IMR-90 (cell line): ENCODE data around the gene TMEM229A. TPM values are rescaled to one million over a fixed set of nuclear protein-coding genes. Genes with fewer than 3 reads are reported as not detected.

Source experiments
- ATAC-seq: fragments of 200-7000 bp; cut with Tn5 transposase; 2 replicates; pipeline ENCODE4 v1.9.1; 2020; ENCODE audit warnings: low read depth, mild to moderate bottlenecking, moderate library complexity
- BruUV-seq: library from RNA; stranded (reverse); fragments of 400-500 nt; replicated peaks from 2 replicates; lab custom pipeline; 2021; lab: Mats Ljungman, UMichigan
- CTCF ChIA-PET: fragments of 300-600 bp; formaldehyde crosslinking; extraction: SDS; loops from one replicate; lab custom pipeline; 2021; ENCODE audit warnings: antibody characterized with exemption; lab: Yijun Ruan, JAX
- POLR2A ChIA-PET: fragments of 300-600 bp; sonication (Branson Sonifier 250); formaldehyde crosslinking; loops from one replicate; lab custom pipeline; 2022; ENCODE audit warnings: antibody characterized with exemption; ENCODE audit not compliant: unreplicated experiment; lab: Charles Lee
- DNase-seq: peaks from one replicate; pipeline ENCODE4 v3.0.0; 2013
- H2AFZ ChIP-seq: replicated peaks from 2 replicates; pipeline ENCODE3; 2013; ENCODE audit warnings: low read length, mild to moderate bottlenecking; ENCODE audit not compliant: poor library complexity
- H2AK5ac ChIP-seq: 2 replicates; pipeline ENCODE4 v1.6.1; 2013; ENCODE audit warnings: low read depth, low read length, inconsistent platforms
- H2AK9ac ChIP-seq: replicated peaks from 2 replicates; pipeline ENCODE3; 2013; ENCODE audit warnings: mild to moderate bottlenecking, low read depth, low read length, moderate library complexity; ENCODE audit not compliant: poor library complexity
- H2BK120ac ChIP-seq: 2 replicates; pipeline ENCODE4 v1.6.1; 2013; ENCODE audit warnings: low read depth, low read length, inconsistent platforms
- H2BK15ac ChIP-seq: 3 replicates; pipeline ENCODE4 v1.6.1; 2013; ENCODE audit warnings: low read depth, low read length, inconsistent platforms
- H2BK20ac ChIP-seq: 2 replicates; pipeline ENCODE4 v1.6.1; 2013; ENCODE audit warnings: low read depth, mild to moderate bottlenecking, inconsistent platforms, low read length, moderate library complexity
- H2BK5ac ChIP-seq: 2 replicates; pipeline ENCODE4 v1.6.1; 2013; ENCODE audit warnings: mild to moderate bottlenecking, low read depth, low read length, inconsistent platforms; ENCODE audit not compliant: poor library complexity, severe bottlenecking
- H3K14ac ChIP-seq: replicated peaks from 2 replicates; pipeline ENCODE4 v1.6.1; 2013; ENCODE audit warnings: low read depth, low read length, inconsistent platforms
- H3K18ac ChIP-seq: 2 replicates; pipeline ENCODE4 v1.6.1; 2013; ENCODE audit warnings: low read depth, low read length, control low read depth
- H3K23ac ChIP-seq: 2 replicates; pipeline ENCODE4 v1.6.1; 2013; ENCODE audit warnings: low read depth, low read length, inconsistent platforms
- H3K27ac ChIP-seq: 2 replicates; pipeline ENCODE4 v1.5.1; 2013; ENCODE audit warnings: mild to moderate bottlenecking, control low read depth, low read length; ENCODE audit not compliant: insufficient read depth
- H3K27me3 ChIP-seq: 2 replicates; pipeline ENCODE4 v1.6.1; 2013; ENCODE audit warnings: low read length; ENCODE audit not compliant: control insufficient read depth, insufficient read depth
- H3K36me3 ChIP-seq: 2 replicates; pipeline ENCODE4 v1.6.1; 2013; ENCODE audit warnings: low read length, mixed read lengths; ENCODE audit not compliant: control insufficient read depth, insufficient read depth
- H3K4ac ChIP-seq: 2 replicates; pipeline ENCODE4 v1.6.1; 2013; ENCODE audit warnings: low read depth, low read length, inconsistent platforms
- H3K4me1 ChIP-seq: 2 replicates; pipeline ENCODE4 v1.6.1; 2013; ENCODE audit warnings: low read length, mixed read lengths; ENCODE audit not compliant: control insufficient read depth, insufficient read depth
- H3K4me2 ChIP-seq: 2 replicates; pipeline ENCODE4 v1.6.1; 2013; ENCODE audit warnings: low read depth, mild to moderate bottlenecking, control low read depth, low read length, moderate library complexity
- H3K4me3 ChIP-seq: 2 replicates; pipeline ENCODE4 v1.5.1; 2013; ENCODE audit warnings: low read depth, mild to moderate bottlenecking, control low read depth, low read length, moderate library complexity; ENCODE audit not compliant: insufficient read depth
- H3K56ac ChIP-seq: 2 replicates; pipeline ENCODE4 v1.6.1; 2013; ENCODE audit warnings: low read length, inconsistent platforms; ENCODE audit not compliant: insufficient read depth; ENCODE audit errors: extremely low read depth
- H3K79me1 ChIP-seq, 2 experiments: 2 replicates each; pipeline ENCODE4 v1.6.1; 2013; ENCODE audit warnings: low read length in 2 of 2, inconsistent platforms in 1 of 2, low read depth in 1 of 2
- H3K9ac ChIP-seq: 2 replicates; pipeline ENCODE4 v1.6.1; 2013; ENCODE audit warnings: low read depth, low read length, control low read depth
- H3K9me1 ChIP-seq: 2 replicates; pipeline ENCODE4 v1.6.1; 2013; ENCODE audit warnings: low read length, inconsistent platforms; ENCODE audit not compliant: insufficient read depth
- H3K9me3 ChIP-seq: 2 replicates; pipeline ENCODE4 v1.6.1; 2013; ENCODE audit warnings: low read length; ENCODE audit not compliant: control insufficient read depth, insufficient read depth
- H4K20me1 ChIP-seq: 2 replicates; pipeline ENCODE4 v1.6.1; 2013; ENCODE audit warnings: low read length, inconsistent platforms; ENCODE audit not compliant: insufficient read depth
- H4K5ac ChIP-seq: 2 replicates; pipeline ENCODE4 v1.6.1; 2013; ENCODE audit warnings: mild to moderate bottlenecking, low read depth, low read length, control low read depth
- H4K8ac ChIP-seq, 2 experiments: 2 replicates each; pipeline ENCODE4 v1.6.1; 2013; ENCODE audit warnings: low read depth in 2 of 2, low read length in 2 of 2, control low read depth in 1 of 2, inconsistent platforms in 1 of 2
- H4K91ac ChIP-seq: 2 replicates; pipeline ENCODE4 v1.6.1; 2013; ENCODE audit warnings: low read depth, low read length, inconsistent platforms; ENCODE audit not compliant: insufficient read depth
- BHLHE40 ChIP-seq: fragments of 150-350 bp; IDR thresholded peaks from 2 replicates; pipeline ENCODE4 v1.6.1; 2016; ENCODE audit warnings: mild to moderate bottlenecking, low read depth, low read length
- CTCF ChIP-seq: conservative IDR thresholded peaks from 2 replicates; pipeline ENCODE4 v1.5.1; 2012; ENCODE audit warnings: mild to moderate bottlenecking, low read depth, low read length, improper control_type of control experiment
- MAFK ChIP-seq: IDR thresholded peaks from 2 replicates; pipeline ENCODE4 v1.6.1; 2012; ENCODE audit warnings: low read depth, low read length, improper control_type of control experiment
- MAZ ChIP-seq: IDR thresholded peaks from 2 replicates; pipeline ENCODE4 v1.6.1; 2012; ENCODE audit warnings: low read depth, mild to moderate bottlenecking, low read length, improper control_type of control experiment, moderate library complexity, borderline replicate concordance
- RAD21 ChIP-seq: IDR thresholded peaks from 2 replicates; pipeline ENCODE4 v1.6.1; 2012; ENCODE audit warnings: low read length, improper control_type of control experiment
- RCOR1 ChIP-seq: IDR thresholded peaks from 2 replicates; pipeline ENCODE4 v1.6.1; 2012; ENCODE audit warnings: mild to moderate bottlenecking, low read length, improper control_type of control experiment; ENCODE audit not compliant: insufficient replicate concordance
- RFX5 ChIP-seq: IDR thresholded peaks from 2 replicates; pipeline ENCODE4 v1.8.0; 2012; ENCODE audit warnings: low read depth, mild to moderate bottlenecking, low read length, moderate library complexity
- SMC3 ChIP-seq: fragments of 150-350 bp; IDR thresholded peaks from 2 replicates; pipeline ENCODE4 v1.6.1; 2016; ENCODE audit warnings: low read depth, mild to moderate bottlenecking, antibody characterized with exemption, low read length, moderate library complexity
- USF2 ChIP-seq: fragments of 150-350 bp; IDR thresholded peaks from 2 replicates; pipeline ENCODE4 v1.6.1; 2017; ENCODE audit warnings: mild to moderate bottlenecking, antibody characterized with exemption, low read length, low read depth
- WGBS, 2 experiments: methylation state at CpG; one replicate each; pipeline versions ENCODE4 v1.1.5 to v1.1.7; 2013; ENCODE audit warnings: missing lambda C conversion rate in 2 of 2; ENCODE audit not compliant: insufficient read length in 1 of 2; ENCODE audit errors: extremely low coverage in 2 of 2; 5-methylcytosine and 5-hydroxymethylcytosine counted together
- dilution Hi-C: fragments of 300-500 bp; cut with HindIII; formaldehyde crosslinking; loops from one replicate; pipeline ENCODE4 v1.14.3; 2018; ENCODE audit warnings: low sequenced_read_pairs; ENCODE audit not compliant: unreplicated experiment
- in situ Hi-C: fragments of 300-500 bp; cut with MboI; formaldehyde crosslinking; loops from 3 replicates; pipeline ENCODE4 v1.14.3; 2019; ENCODE audit warnings: low sequenced_read_pairs, inconsistent platforms, mixed read lengths
- intact Hi-C: fragments of 100-400 bp; cut with micrococcal nuclease; formaldehyde crosslinking; loops from 2 replicates; pipeline ENCODE4 v1.10.0; 2022
- polyA plus RNA-seq, 3 experiments: library from polyadenylated mRNA; depleted of rRNA; stranded (reverse); fragments of >200 nt; gene quantifications; 2 replicates each; pipeline ENCODE4 v1.2.3, GENCODE V29; 2012; ENCODE audit warnings: low replicate concordance in 1 of 3
- total RNA-seq: library from RNA; depleted of rRNA; stranded (reverse); fragments of >200 nt; gene quantifications from 2 replicates; pipeline ENCODE4 v1.2.3, GENCODE V29; 2012
- TF ChIP-seq, protein P1 (sequence below): fragments of 150-350 bp; IDR thresholded peaks from 2 replicates; pipeline ENCODE4 v1.6.1; 2016; ENCODE audit warnings: low read depth, mild to moderate bottlenecking, low read length, moderate library complexity, borderline replicate concordance

Gene TMEM229A
- total and polyA plus RNA-seq, 2 of the 4 experiments (the other 2 are of a cell fraction): not detected

DNA sequence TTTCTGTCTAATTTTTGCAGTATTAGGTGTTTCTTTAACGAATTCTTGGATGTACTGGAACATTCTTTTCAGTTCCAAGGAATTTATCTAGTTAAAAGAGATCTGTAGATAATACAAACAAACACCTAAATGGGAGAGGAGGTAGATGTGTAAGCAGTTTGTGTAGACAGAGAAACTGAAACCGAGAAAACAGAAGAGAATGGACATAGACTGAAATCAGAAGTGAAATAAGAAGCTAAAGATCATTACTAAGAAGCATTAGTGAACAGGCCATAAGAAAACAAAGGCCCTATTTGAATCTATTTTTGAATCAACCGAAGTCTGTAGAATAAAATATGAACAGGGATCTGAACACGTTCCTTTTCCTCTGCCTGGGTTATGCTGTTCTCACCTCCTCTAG is 26.5 kb upstream of the TMEM229A start:
- Histone ChIP-seq H2BK15ac (no peak overlapping the region), H3K56ac (no peak overlapping the region), H2AK9ac (no peak overlapping the region), H3K9me3 (no peaks in the 10 kb centered on the region), H3K27me3 (no peaks in the 10 kb centered on the region), H3K36me3 (no peaks in the 10 kb centered on the region), H3K9me1 (no peaks in the 10 kb centered on the region), H2BK20ac (no peak overlapping the region), H3K79me1 (no peaks in the 10 kb centered on the region), H3K9ac (no peak overlapping the region), H4K20me1 (no peaks in the 10 kb centered on the region), H4K8ac (no peak overlapping the region), H3K27ac (no peak overlapping the region), H2BK120ac (no peak overlapping the region), H3K4me3 (no peak overlapping the region), H3K4me2 (no peak overlapping the region), H4K91ac (no peak overlapping the region), H3K14ac (no peak overlapping the region), H3K4me1 (no peaks in the 10 kb centered on the region), H3K18ac (no peak overlapping the region), H2BK5ac (no peak overlapping the region), H4K5ac (no peak overlapping the region), H2AFZ (no peak overlapping the region), H3K4ac (no peak overlapping the region), H2AK5ac (no peak overlapping the region), H3K23ac (no peak overlapping the region)
- DNase-seq (no peak), ATAC-seq (no peak)
- in situ Hi-C loops (no loop called here), intact Hi-C loops (no loop called here), dilution Hi-C loops (no loop called here)
- no peak for TF ChIP-seq RAD21
- TF ChIP-seq RCOR1: no peak
- no peak for TF ChIP-seq SMC3
- TF ChIP-seq, protein P1, sequence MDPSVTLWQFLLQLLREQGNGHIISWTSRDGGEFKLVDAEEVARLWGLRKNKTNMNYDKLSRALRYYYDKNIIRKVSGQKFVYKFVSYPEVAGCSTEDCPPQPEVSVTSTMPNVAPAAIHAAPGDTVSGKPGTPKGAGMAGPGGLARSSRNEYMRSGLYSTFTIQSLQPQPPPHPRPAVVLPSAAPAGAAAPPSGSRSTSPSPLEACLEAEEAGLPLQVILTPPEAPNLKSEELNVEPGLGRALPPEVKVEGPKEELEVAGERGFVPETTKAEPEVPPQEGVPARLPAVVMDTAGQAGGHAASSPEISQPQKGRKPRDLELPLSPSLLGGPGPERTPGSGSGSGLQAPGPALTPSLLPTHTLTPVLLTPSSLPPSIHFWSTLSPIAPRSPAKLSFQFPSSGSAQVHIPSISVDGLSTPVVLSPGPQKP: no peak
- TF ChIP-seq CTCF: no peak
- TF ChIP-seq MAZ: no peak
- no peak for TF ChIP-seq MAFK
- no peak for TF ChIP-seq RFX5
- no peak for TF ChIP-seq USF2
- no peak for TF ChIP-seq BHLHE40
- ChIA-PET CTCF (no interaction called here), POLR2A (no interaction called here)
- no TSS peak for BruUV-seq
- no CpG with 5 or more reads among the region's 4 CpGs for WGBS, 2 experiments
